IMR-90 (cell line): ENCODE data around the gene LDLRAD4. TPM values are rescaled to one million over a fixed set of nuclear protein-coding genes. Genes with fewer than 3 reads are reported as not detected.

Experiments used
- ATAC-seq: fragments of 200-7000 bp; cut with Tn5 transposase; 2 replicates; pipeline ENCODE4 v1.9.1; 2020; ENCODE audit warnings: low read depth, mild to moderate bottlenecking, moderate library complexity
- BruUV-seq: library from RNA; stranded (reverse); fragments of 400-500 nt; replicated peaks from 2 replicates; lab custom pipeline; 2021; lab: Mats Ljungman, UMichigan
- CTCF ChIA-PET: fragments of 300-600 bp; formaldehyde crosslinking; extraction: SDS; loops from one replicate; lab custom pipeline; 2021; ENCODE audit warnings: antibody characterized with exemption; lab: Yijun Ruan, JAX
- POLR2A ChIA-PET: fragments of 300-600 bp; sonication (Branson Sonifier 250); formaldehyde crosslinking; loops from one replicate; lab custom pipeline; 2022; ENCODE audit warnings: antibody characterized with exemption; ENCODE audit not compliant: unreplicated experiment; lab: Charles Lee
- DNase-seq: peaks from one replicate; pipeline ENCODE4 v3.0.0; 2013
- H2AFZ ChIP-seq: replicated peaks from 2 replicates; pipeline ENCODE3; 2013; ENCODE audit warnings: low read length, mild to moderate bottlenecking; ENCODE audit not compliant: poor library complexity
- H2AK5ac ChIP-seq: 2 replicates; pipeline ENCODE4 v1.6.1; 2013; ENCODE audit warnings: low read depth, low read length, inconsistent platforms
- H2AK9ac ChIP-seq: replicated peaks from 2 replicates; pipeline ENCODE3; 2013; ENCODE audit warnings: mild to moderate bottlenecking, low read depth, low read length, moderate library complexity; ENCODE audit not compliant: poor library complexity
- H2BK120ac ChIP-seq: 2 replicates; pipeline ENCODE4 v1.6.1; 2013; ENCODE audit warnings: low read depth, low read length, inconsistent platforms
- H2BK15ac ChIP-seq: 3 replicates; pipeline ENCODE4 v1.6.1; 2013; ENCODE audit warnings: low read depth, low read length, inconsistent platforms
- H2BK20ac ChIP-seq: 2 replicates; pipeline ENCODE4 v1.6.1; 2013; ENCODE audit warnings: low read depth, mild to moderate bottlenecking, inconsistent platforms, low read length, moderate library complexity
- H2BK5ac ChIP-seq: 2 replicates; pipeline ENCODE4 v1.6.1; 2013; ENCODE audit warnings: mild to moderate bottlenecking, low read depth, low read length, inconsistent platforms; ENCODE audit not compliant: poor library complexity, severe bottlenecking
- H3K14ac ChIP-seq: replicated peaks from 2 replicates; pipeline ENCODE4 v1.6.1; 2013; ENCODE audit warnings: low read depth, low read length, inconsistent platforms
- H3K18ac ChIP-seq: 2 replicates; pipeline ENCODE4 v1.6.1; 2013; ENCODE audit warnings: low read depth, low read length, control low read depth
- H3K23ac ChIP-seq: 2 replicates; pipeline ENCODE4 v1.6.1; 2013; ENCODE audit warnings: low read depth, low read length, inconsistent platforms
- H3K27ac ChIP-seq: 2 replicates; pipeline ENCODE4 v1.5.1; 2013; ENCODE audit warnings: mild to moderate bottlenecking, control low read depth, low read length; ENCODE audit not compliant: insufficient read depth
- H3K27me3 ChIP-seq: 2 replicates; pipeline ENCODE4 v1.6.1; 2013; ENCODE audit warnings: low read length; ENCODE audit not compliant: control insufficient read depth, insufficient read depth
- H3K36me3 ChIP-seq: 2 replicates; pipeline ENCODE4 v1.6.1; 2013; ENCODE audit warnings: low read length, mixed read lengths; ENCODE audit not compliant: control insufficient read depth, insufficient read depth
- H3K4ac ChIP-seq: 2 replicates; pipeline ENCODE4 v1.6.1; 2013; ENCODE audit warnings: low read depth, low read length, inconsistent platforms
- H3K4me1 ChIP-seq: 2 replicates; pipeline ENCODE4 v1.6.1; 2013; ENCODE audit warnings: low read length, mixed read lengths; ENCODE audit not compliant: control insufficient read depth, insufficient read depth
- H3K4me2 ChIP-seq: 2 replicates; pipeline ENCODE4 v1.6.1; 2013; ENCODE audit warnings: low read depth, mild to moderate bottlenecking, control low read depth, low read length, moderate library complexity
- H3K4me3 ChIP-seq: 2 replicates; pipeline ENCODE4 v1.5.1; 2013; ENCODE audit warnings: low read depth, mild to moderate bottlenecking, control low read depth, low read length, moderate library complexity; ENCODE audit not compliant: insufficient read depth
- H3K56ac ChIP-seq: 2 replicates; pipeline ENCODE4 v1.6.1; 2013; ENCODE audit warnings: low read length, inconsistent platforms; ENCODE audit not compliant: insufficient read depth; ENCODE audit errors: extremely low read depth
- H3K79me1 ChIP-seq, 2 experiments: 2 replicates each; pipeline ENCODE4 v1.6.1; 2013; ENCODE audit warnings: low read length in 2 of 2, inconsistent platforms in 1 of 2, low read depth in 1 of 2
- H3K9ac ChIP-seq: 2 replicates; pipeline ENCODE4 v1.6.1; 2013; ENCODE audit warnings: low read depth, low read length, control low read depth
- H3K9me1 ChIP-seq: 2 replicates; pipeline ENCODE4 v1.6.1; 2013; ENCODE audit warnings: low read length, inconsistent platforms; ENCODE audit not compliant: insufficient read depth
- H3K9me3 ChIP-seq: 2 replicates; pipeline ENCODE4 v1.6.1; 2013; ENCODE audit warnings: low read length; ENCODE audit not compliant: control insufficient read depth, insufficient read depth
- H4K20me1 ChIP-seq: 2 replicates; pipeline ENCODE4 v1.6.1; 2013; ENCODE audit warnings: low read length, inconsistent platforms; ENCODE audit not compliant: insufficient read depth
- H4K5ac ChIP-seq: 2 replicates; pipeline ENCODE4 v1.6.1; 2013; ENCODE audit warnings: mild to moderate bottlenecking, low read depth, low read length, control low read depth
- H4K8ac ChIP-seq, 2 experiments: 2 replicates each; pipeline ENCODE4 v1.6.1; 2013; ENCODE audit warnings: low read depth in 2 of 2, low read length in 2 of 2, control low read depth in 1 of 2, inconsistent platforms in 1 of 2
- H4K91ac ChIP-seq: 2 replicates; pipeline ENCODE4 v1.6.1; 2013; ENCODE audit warnings: low read depth, low read length, inconsistent platforms; ENCODE audit not compliant: insufficient read depth
- FOS ChIP-seq: fragments of 150-350 bp; IDR thresholded peaks from 2 replicates; pipeline ENCODE4 v1.6.1; 2016; ENCODE audit warnings: low read depth, low read length
- POLR2A ChIP-seq: IDR thresholded peaks from 2 replicates; pipeline ENCODE4 v1.6.1; 2012; ENCODE audit warnings: mild to moderate bottlenecking, low read depth, low read length
- RAD21 ChIP-seq: IDR thresholded peaks from 2 replicates; pipeline ENCODE4 v1.6.1; 2012; ENCODE audit warnings: low read length, improper control_type of control experiment
- RCOR1 ChIP-seq: IDR thresholded peaks from 2 replicates; pipeline ENCODE4 v1.6.1; 2012; ENCODE audit warnings: mild to moderate bottlenecking, low read length, improper control_type of control experiment; ENCODE audit not compliant: insufficient replicate concordance
- SMC3 ChIP-seq: fragments of 150-350 bp; IDR thresholded peaks from 2 replicates; pipeline ENCODE4 v1.6.1; 2016; ENCODE audit warnings: low read depth, mild to moderate bottlenecking, antibody characterized with exemption, low read length, moderate library complexity
- WGBS, 2 experiments: methylation state at CpG; one replicate each; pipeline versions ENCODE4 v1.1.5 to v1.1.7; 2013; ENCODE audit warnings: missing lambda C conversion rate in 2 of 2; ENCODE audit not compliant: insufficient read length in 1 of 2; ENCODE audit errors: extremely low coverage in 2 of 2; 5-methylcytosine and 5-hydroxymethylcytosine counted together
- dilution Hi-C: fragments of 300-500 bp; cut with HindIII; formaldehyde crosslinking; loops from one replicate; pipeline ENCODE4 v1.14.3; 2018; ENCODE audit warnings: low sequenced_read_pairs; ENCODE audit not compliant: unreplicated experiment
- in situ Hi-C: fragments of 300-500 bp; cut with MboI; formaldehyde crosslinking; loops from 3 replicates; pipeline ENCODE4 v1.14.3; 2019; ENCODE audit warnings: low sequenced_read_pairs, inconsistent platforms, mixed read lengths
- intact Hi-C: fragments of 100-400 bp; cut with micrococcal nuclease; formaldehyde crosslinking; loops from 2 replicates; pipeline ENCODE4 v1.10.0; 2022
- polyA plus RNA-seq, 3 experiments: library from polyadenylated mRNA; depleted of rRNA; stranded (reverse); fragments of >200 nt; gene quantifications; 2 replicates each; pipeline ENCODE4 v1.2.3, GENCODE V29; 2012; ENCODE audit warnings: low replicate concordance in 1 of 3
- total RNA-seq: library from RNA; depleted of rRNA; stranded (reverse); fragments of >200 nt; gene quantifications from 2 replicates; pipeline ENCODE4 v1.2.3, GENCODE V29; 2012

LDLRAD4 gene
- total and polyA plus RNA-seq, 2 of the 4 experiments (the other 2 are of a cell fraction), result not detected

GRCh38 chr18:13433685-13434084 is 215.1 kb downstream of the LDLRAD4 start:
- dilution Hi-C loops, result no loop called here
- no peaks in the 10 kb centered on the region for H4K20me1 ChIP-seq
- no peak overlapping the region for H2AK9ac ChIP-seq
- no peak overlapping the region for H3K27ac ChIP-seq
- POLR2A ChIA-PET, result no interaction called here
- H3K36me3 ChIP-seq, result no peaks in the 10 kb centered on the region
- CTCF ChIA-PET, result no interaction called here
- no peak overlapping the region for H3K56ac ChIP-seq
- BruUV-seq, result no TSS peak
- H3K9ac ChIP-seq, result no peak overlapping the region
- no peaks in the 10 kb centered on the region for H3K27me3 ChIP-seq
- H3K4me1 ChIP-seq, result no peaks in the 10 kb centered on the region
- no peaks in the 10 kb centered on the region for H3K9me3 ChIP-seq
- 80% methylated on average over 1 of the region's 5 CpGs; no CpG with 5 or more reads in 1 of the 2 experiments for WGBS, 2 experiments
- TF ChIP-seq RCOR1, result no peak
- no peak for TF ChIP-seq SMC3
- no peak for TF ChIP-seq FOS
- no peak for TF ChIP-seq POLR2A
- TF ChIP-seq RAD21, result no peak
- no peaks in the 10 kb centered on the region for H3K9me1 ChIP-seq
- in situ Hi-C loops, result no loop called here
- no peak overlapping the region for H2BK120ac ChIP-seq
- H4K8ac ChIP-seq, result no peak overlapping the region
- no peak overlapping the region for H3K4ac ChIP-seq
- H4K5ac ChIP-seq, result no peak overlapping the region
- no peak overlapping the region for H2BK5ac ChIP-seq
- H3K79me1 ChIP-seq, result no peaks in the 10 kb centered on the region
- H4K91ac ChIP-seq, result no peak overlapping the region
- no peak overlapping the region for H3K14ac ChIP-seq
- H2AK5ac ChIP-seq, result no peak overlapping the region
- H2BK20ac ChIP-seq, result no peak overlapping the region
- no peak overlapping the region for H3K4me2 ChIP-seq
- DNase-seq (no peak), ATAC-seq (no peak)
- H2BK15ac ChIP-seq, result no peak overlapping the region
- no peak overlapping the region for H2AFZ ChIP-seq
- no peak overlapping the region for H3K23ac ChIP-seq
- intact Hi-C loops, result no loop called here
- H3K18ac ChIP-seq, result no peak overlapping the region
- no peak overlapping the region for H3K4me3 ChIP-seq
